HepG2 (cell line): ENCODE data around the gene DGKB. TPM values are rescaled to one million over a fixed set of nuclear protein-coding genes. Genes with fewer than 3 reads are reported as not detected.

Experiments
- ATAC-seq: fragments of 200-7000 bp; cut with Tn5 transposase; 3 replicates; pipeline ENCODE4 v1.9.1; 2020; ENCODE audit warnings: mild to moderate bottlenecking, moderate library complexity
- BruUV-seq: library from RNA; stranded (reverse); fragments of 400-500 nt; replicated peaks from 2 replicates; lab custom pipeline; 2021; lab: Mats Ljungman, UMichigan
- CTCF ChIA-PET: fragments of 300-600 bp; formaldehyde crosslinking; extraction: SDS; loops from one replicate; lab custom pipeline; 2021; ENCODE audit warnings: low total read pairs, inconsistent platforms, low intra/inter-chr PET ratio; lab: Yijun Ruan, JAX
- POLR2A ChIA-PET: fragments of 350-600 bp; sonication (Branson Sonifier 250); formaldehyde crosslinking; loops from one replicate; lab custom pipeline; 2020; ENCODE audit warnings: antibody characterized with exemption, inconsistent platforms; lab: Yijun Ruan, JAX
- DNase-seq: peaks from one replicate; pipeline ENCODE4 v3.0.0-alpha.2; 2015; ENCODE audit warnings: low spot score
- FAIRE-seq: peaks from 3 replicates; lab custom pipeline; 2011; peaks lifted over from hg19 to GRCh38; lab: Jason Lieb, UNC
- H2AFZ ChIP-seq: one replicate; pipeline ENCODE4 v1.6.1; 2011; ENCODE audit warnings: low read length, inconsistent platforms
- H3K27ac ChIP-seq: fragments of 300-600 bp; 3 replicates; pipeline ENCODE4 v1.8.0; 2011; ENCODE audit warnings: mixed run types, mild to moderate bottlenecking, mixed read lengths, low read length, inconsistent platforms; ENCODE audit not compliant: insufficient read depth; ENCODE audit errors: extremely low read length
- H3K27me3 ChIP-seq, 2 experiments: fragments of 200-600 bp in 1 of 2; 2 replicates in 1 of 2; 3 replicates in 1 of 2; pipeline versions ENCODE4 v1.6.0 to v1.8.0; 2011; ENCODE audit warnings: low read length in 2 of 2, mild to moderate bottlenecking in 2 of 2, moderate library complexity in 2 of 2, inconsistent platforms in 1 of 2; ENCODE audit not compliant: insufficient read depth in 2 of 2, control insufficient read depth in 1 of 2
- H3K36me3 ChIP-seq, 2 experiments: fragments of 200-600 bp in 1 of 2; replicated peaks in 1 of 2; 2 replicates in 1 of 2; 3 replicates in 1 of 2; pipeline versions ENCODE4 v1.5.1 to v1.8.0; 2011; ENCODE audit warnings: low read length in 2 of 2, inconsistent platforms in 1 of 2; ENCODE audit not compliant: insufficient read depth in 2 of 2, control insufficient read depth in 1 of 2
- H3K4me1 ChIP-seq: 2 replicates; pipeline ENCODE4 v1.5.1; 2012; ENCODE audit warnings: low read length, inconsistent platforms; ENCODE audit not compliant: insufficient read depth
- H3K4me2 ChIP-seq: 2 replicates; pipeline ENCODE4 v1.6.0; 2011; ENCODE audit warnings: low read depth, low read length, inconsistent platforms
- H3K4me3 ChIP-seq, 3 experiments: fragments of 200-600 bp in 1 of 3; sonication (generic), shearing (Covaris generic) in 1 of 3; replicated peaks in 1 of 3; 2 replicates each; pipeline ENCODE4 v1.5.1; 2011 to 2016; ENCODE audit warnings: low read length in 3 of 3, inconsistent platforms in 2 of 3, low read depth in 2 of 3, mild to moderate bottlenecking in 2 of 3, control low read depth in 1 of 3, mixed read lengths in 1 of 3; ENCODE audit not compliant: insufficient read depth in 1 of 3
- H3K79me2 ChIP-seq: one replicate; pipeline ENCODE4 v1.6.1; 2011; ENCODE audit warnings: low read length, inconsistent platforms; ENCODE audit not compliant: insufficient read depth
- H3K9ac ChIP-seq: 2 replicates; pipeline ENCODE4 v1.6.0; 2011; ENCODE audit warnings: mild to moderate bottlenecking, low read depth, low read length, inconsistent platforms; ENCODE audit not compliant: insufficient read depth
- H3K9me3 ChIP-seq: 2 replicates; pipeline ENCODE4 v1.5.1; 2012; ENCODE audit warnings: mild to moderate bottlenecking, low read length
- H4K20me1 ChIP-seq: 2 replicates; pipeline ENCODE4 v1.6.0; 2011; ENCODE audit warnings: inconsistent platforms, mild to moderate bottlenecking, low read length, moderate library complexity; ENCODE audit not compliant: insufficient read depth
- FOXC1 ChIP-seq: sonication (generic); formaldehyde crosslinking; IDR thresholded peaks from 2 replicates; pipeline ENCODE4 v1.8.0; 2022; ENCODE audit warnings: mild to moderate bottlenecking, missing genetic modification reagents, borderline replicate concordance
- ZNF431 ChIP-seq: sonication (generic); formaldehyde crosslinking; IDR thresholded peaks from 2 replicates; pipeline ENCODE4 v1.9.0; 2022; ENCODE audit warnings: missing genetic modification reagents, low read depth, mild to moderate bottlenecking, borderline replicate concordance
- ZNF646 ChIP-seq: sonication (generic); formaldehyde crosslinking; IDR thresholded peaks from 2 replicates; pipeline ENCODE4 v1.9.0; 2021; ENCODE audit warnings: mild to moderate bottlenecking, missing genetic modification reagents
- WGBS: methylation state at CpG from one replicate; pipeline ENCODE4 v1.1.6; 2017; ENCODE audit warnings: low lambda C conversion rate; 5-methylcytosine and 5-hydroxymethylcytosine counted together
- in situ Hi-C: cut with HindIII; loops from 2 replicates; pipeline ENCODE4 v1.10.0; 2017; ENCODE audit warnings: low pct_unique_long_range_greater_than_20kb; ENCODE audit not compliant: extremely low pct_ligation_motif_present
- intact Hi-C: fragments of 100-400 bp; cut with micrococcal nuclease; formaldehyde crosslinking; loops from one replicate; pipeline ENCODE4 v1.10.0; 2022; ENCODE audit not compliant: unreplicated experiment
- polyA plus RNA-seq, 8 experiments: library from polyadenylated mRNA; depleted of rRNA in 3 of 8; stranded (reverse) in 7 of 8; unstranded in 1 of 8; fragments of >200 nt; fragmentation: Illumina TruSeq in 4 of 8; extraction: Trizol in 4 of 8; gene quantifications; 2 replicates each; pipeline versions ENCODE4 v1.2.1 to v1.2.3, GENCODE V29; 2011 to 2016; ENCODE audit warnings: low read depth in 4 of 8, missing spikeins in 1 of 8, mixed read lengths in 1 of 8; ENCODE audit not compliant: insufficient read depth in 1 of 8
- total RNA-seq, 5 experiments: library from RNA; depleted of rRNA; stranded (reverse); fragments of >200 nt; fragmentation: Illumina TruSeq; extraction: Trizol; gene quantifications; 2 replicates each; pipeline ENCODE4 v1.2.3, GENCODE V29; 2016; ENCODE audit warnings: low read depth in 1 of 5

DGKB gene
- total and polyA plus RNA-seq, 2 of the 13 experiments (the other 11 are each of a cell fraction or from before 2014, with no cell fraction given): not detected

GRCh38 chr7:14288701-14289100 is 613.9 kb downstream of the DGKB start:
- H3K9me3 ChIP-seq: peaks cover 78% of the 10 kb centered on the region
- intact Hi-C loops (no loop called here), in situ Hi-C loops (no loop called here)

More at GRCh38 chr7:14288701-14289100, 613.9 kb downstream of the DGKB start:
- no peaks in the 10 kb centered on the region for H3K36me3 ChIP-seq
- no peak overlapping the region for H2AFZ ChIP-seq
- BruUV-seq: no TSS peak
- ATAC-seq: no peak
- H3K4me2 ChIP-seq: no peak overlapping the region
- CTCF ChIA-PET: no interaction called here
- no peaks in the 10 kb centered on the region for H3K4me1 ChIP-seq
- DNase-seq: no peak
- FAIRE-seq: no peak
- TF ChIP-seq FOXC1 (CRISPR knock-in tag) (no peak), ZNF646 (CRISPR knock-in tag) (no peak), ZNF431 (CRISPR knock-in tag) (no peak)
- POLR2A ChIA-PET: no interaction called here
- WGBS: 0% methylated on average over 3 of the region's 3 CpGs
- H3K79me2 ChIP-seq: no peaks in the 10 kb centered on the region
- no peaks in the 10 kb centered on the region for H4K20me1 ChIP-seq
- H3K4me3 ChIP-seq: no peak overlapping the region
- H3K9ac ChIP-seq: no peak overlapping the region
- no peak overlapping the region for H3K27ac ChIP-seq
- no peaks in the 10 kb centered on the region for H3K27me3 ChIP-seq
